ENCODE results near the gene MYOM1. TPM values are rescaled to one million over a fixed set of nuclear protein-coding genes. Genes with fewer than 3 reads are reported as not detected.

MYOM1 gene
- total and polyA plus RNA-seq, 10 donors: 1.2 to 6.2 (median 2.0) TPM

DNA sequence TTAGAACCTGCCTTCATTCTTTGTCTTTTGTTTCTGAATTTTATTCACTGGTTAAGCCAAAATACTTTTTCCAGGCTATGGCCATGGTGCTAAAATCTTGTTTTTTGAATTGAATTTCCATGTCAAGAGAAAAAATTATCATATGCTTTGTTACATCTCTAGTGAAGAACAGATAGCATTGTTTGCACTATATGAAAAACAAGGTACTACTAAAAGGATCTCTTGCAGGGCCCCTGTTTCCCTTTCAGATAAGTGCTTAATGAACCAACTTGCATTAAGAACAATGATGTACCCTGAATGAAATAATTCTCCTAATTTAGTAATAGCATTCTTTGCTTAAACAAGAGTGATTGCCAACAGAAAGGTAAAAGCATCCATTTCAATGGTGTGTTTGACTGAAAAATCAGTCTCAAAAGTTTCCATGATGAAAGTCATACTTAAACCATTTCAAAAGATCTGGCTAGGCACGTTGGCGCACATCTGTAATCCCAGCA is 37.9 kb upstream of the MYOM1 start:
- DNase-seq: no peak
- H3K27ac ChIP-seq: peak overlapping the region in 4 of 8 donors; percentile 9 to 54 (median 50)
- TF ChIP-seq, protein P1, sequence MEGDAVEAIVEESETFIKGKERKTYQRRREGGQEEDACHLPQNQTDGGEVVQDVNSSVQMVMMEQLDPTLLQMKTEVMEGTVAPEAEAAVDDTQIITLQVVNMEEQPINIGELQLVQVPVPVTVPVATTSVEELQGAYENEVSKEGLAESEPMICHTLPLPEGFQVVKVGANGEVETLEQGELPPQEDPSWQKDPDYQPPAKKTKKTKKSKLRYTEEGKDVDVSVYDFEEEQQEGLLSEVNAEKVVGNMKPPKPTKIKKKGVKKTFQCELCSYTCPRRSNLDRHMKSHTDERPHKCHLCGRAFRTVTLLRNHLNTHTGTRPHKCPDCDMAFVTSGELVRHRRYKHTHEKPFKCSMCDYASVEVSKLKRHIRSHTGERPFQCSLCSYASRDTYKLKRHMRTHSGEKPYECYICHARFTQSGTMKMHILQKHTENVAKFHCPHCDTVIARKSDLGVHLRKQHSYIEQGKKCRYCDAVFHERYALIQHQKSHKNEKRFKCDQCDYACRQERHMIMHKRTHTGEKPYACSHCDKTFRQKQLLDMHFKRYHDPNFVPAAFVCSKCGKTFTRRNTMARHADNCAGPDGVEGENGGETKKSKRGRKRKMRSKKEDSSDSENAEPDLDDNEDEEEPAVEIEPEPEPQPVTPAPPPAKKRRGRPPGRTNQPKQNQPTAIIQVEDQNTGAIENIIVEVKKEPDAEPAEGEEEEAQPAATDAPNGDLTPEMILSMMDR (IDR thresholded peaks at IDR 0.05 in 8 of 11, conservative IDR thresholded peaks at IDR 0.05 in 3 of 11): no peak
- TF ChIP-seq POLR2AphosphoS5 (IDR thresholded peaks at IDR 0.05) (no peak), POLR2A (IDR thresholded peaks at IDR 0.05) (no peak)
- peaks cover 48 to 89% (median 78%) of the 10 kb centered on the region in 6 donors for H3K4me1 ChIP-seq
- intact Hi-C loops (cut with DNase I; ENCODE audit: low total_unique reads): no loop called here
- no peaks in the 10 kb centered on the region for H3K27me3 ChIP-seq (replicated peaks in 1 of 7)
- 86 to 93% (median 90%) methylated on average over 2 of the region's 2 CpGs for WGBS, 5 donors
- H3K36me3 ChIP-seq: peaks cover 7 to 75% (median 50%) of the 10 kb centered on the region in 6 donors
- no peaks in the 10 kb centered on the region for H3K9me3 ChIP-seq
- H3K4me3 ChIP-seq: no peak overlapping the region

DNA sequence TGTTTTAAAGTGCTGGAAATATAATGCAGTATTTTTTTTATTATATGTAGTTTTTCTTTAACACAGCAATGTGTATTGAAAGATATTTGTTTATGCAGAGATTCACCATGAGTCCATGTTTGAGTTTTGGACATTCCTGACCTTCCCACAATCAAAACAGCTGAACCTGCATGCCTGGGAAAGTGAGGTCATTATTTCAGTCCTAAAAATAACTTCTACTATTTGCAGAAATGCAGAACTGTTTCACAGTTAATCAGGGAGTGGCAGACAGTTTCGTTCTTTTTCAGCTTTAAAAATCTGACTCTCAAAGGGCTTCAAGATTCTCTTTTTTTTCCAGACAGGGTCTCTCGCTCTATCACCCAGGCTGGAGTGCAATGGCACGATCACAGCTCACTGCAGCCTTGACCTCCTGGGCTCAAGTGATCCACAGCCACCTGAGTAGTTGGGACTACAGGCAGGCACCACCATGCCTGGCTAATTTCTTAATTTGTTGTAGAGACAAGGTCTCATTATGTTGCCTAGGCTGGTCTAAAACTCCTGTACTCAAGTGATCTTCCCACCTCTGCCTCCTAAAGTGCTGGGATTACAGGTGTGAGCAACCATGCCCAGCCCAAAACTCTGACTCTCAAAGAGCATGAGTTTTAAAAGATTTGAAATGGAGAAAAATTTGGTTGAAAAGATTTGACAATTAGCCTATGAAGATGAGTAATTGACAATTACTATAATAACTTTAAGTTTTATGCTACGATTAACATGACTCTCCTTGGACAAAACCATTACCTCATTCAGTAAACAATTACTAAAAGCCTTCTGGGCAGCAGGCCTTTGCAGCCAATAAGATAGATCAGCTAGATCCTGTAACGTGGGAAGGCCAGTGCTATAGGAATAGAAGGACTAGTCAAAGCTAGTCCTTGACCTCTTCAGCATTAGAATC is 37.2 kb upstream of the MYOM1 start:
- no peak for TF ChIP-seq POLR2A (IDR thresholded peaks at IDR 0.05)
- TF ChIP-seq POLR2AphosphoS5 (IDR thresholded peaks at IDR 0.05): peak in 1 of 3 donors; percentile 26
- TF ChIP-seq, protein P1 (IDR thresholded peaks at IDR 0.05 in 8 of 11, conservative IDR thresholded peaks at IDR 0.05 in 3 of 11): no peak
- Histone ChIP-seq H3K27ac (peak overlapping the region in 6 of 8 donors; percentile 11 to 54 (median 50)), H3K9me3 (no peaks in the 10 kb centered on the region), H3K4me3 (no peak overlapping the region), H3K27me3 (replicated peaks in 1 of 7) (no peaks in the 10 kb centered on the region), H3K4me1 (peaks cover 56 to 94% (median 85%) of the 10 kb centered on the region in 6 donors), H3K36me3 (peaks cover 7 to 76% (median 50%) of the 10 kb centered on the region in 6 donors)
- WGBS, 5 donors: 58 to 78% (median 68%) methylated on average over 5 of the region's 5 CpGs
- intact Hi-C loops (cut with DNase I; ENCODE audit: low total_unique reads): no loop called here
- DNase-seq: no peak

DNA sequence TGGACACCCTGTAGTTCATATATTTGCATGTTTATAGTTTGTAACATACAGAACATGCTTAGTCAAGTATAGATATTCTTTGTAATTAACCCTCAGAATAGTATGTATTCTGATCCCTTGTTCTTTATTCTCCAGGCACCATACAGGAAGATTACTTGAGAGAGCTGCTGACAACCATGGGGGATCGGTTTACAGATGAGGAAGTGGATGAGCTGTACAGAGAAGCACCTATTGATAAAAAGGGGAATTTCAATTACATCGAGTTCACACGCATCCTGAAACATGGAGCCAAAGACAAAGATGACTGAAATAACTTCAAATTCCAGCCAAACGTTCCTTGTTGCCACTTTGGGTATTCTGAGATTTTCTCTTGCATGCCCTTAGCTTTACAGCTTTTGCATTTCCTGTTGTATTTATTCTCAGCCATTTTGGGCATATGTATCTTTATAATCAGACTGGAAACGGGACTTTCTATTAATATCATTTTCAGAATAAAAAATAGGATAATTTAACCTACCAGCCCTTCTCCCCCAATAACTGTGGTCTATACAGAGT is 35.9 kb upstream of the MYOM1 start:
- H3K9me3 ChIP-seq: no peaks in the 10 kb centered on the region
- WGBS, 5 donors: 36 to 54% (median 44%) methylated on average over 5 of the region's 5 CpGs
- H3K4me1 ChIP-seq: peaks cover 61 to 100% (median 92%) of the 10 kb centered on the region in 6 donors
- DNase-seq: no peak
- no peak overlapping the region for H3K4me3 ChIP-seq
- TF ChIP-seq, protein P1 (IDR thresholded peaks at IDR 0.05 in 8 of 11, conservative IDR thresholded peaks at IDR 0.05 in 3 of 11): no peak
- TF ChIP-seq POLR2AphosphoS5 (IDR thresholded peaks at IDR 0.05) (no peak), POLR2A (IDR thresholded peaks at IDR 0.05) (no peak)
- intact Hi-C loops (cut with DNase I; ENCODE audit: low total_unique reads): no loop called here
- H3K27me3 ChIP-seq (replicated peaks in 1 of 7): no peaks in the 10 kb centered on the region
- H3K27ac ChIP-seq: peak overlapping the region in 6 of 8 donors; percentile 1 to 54 (median 41)
- peaks cover 7 to 76% (median 50%) of the 10 kb centered on the region in 6 donors for H3K36me3 ChIP-seq

Measured in spleen (tissue), 11 donors.